ENCODE data around the gene EIF1AD.

Gene EIF1AD

DNA sequence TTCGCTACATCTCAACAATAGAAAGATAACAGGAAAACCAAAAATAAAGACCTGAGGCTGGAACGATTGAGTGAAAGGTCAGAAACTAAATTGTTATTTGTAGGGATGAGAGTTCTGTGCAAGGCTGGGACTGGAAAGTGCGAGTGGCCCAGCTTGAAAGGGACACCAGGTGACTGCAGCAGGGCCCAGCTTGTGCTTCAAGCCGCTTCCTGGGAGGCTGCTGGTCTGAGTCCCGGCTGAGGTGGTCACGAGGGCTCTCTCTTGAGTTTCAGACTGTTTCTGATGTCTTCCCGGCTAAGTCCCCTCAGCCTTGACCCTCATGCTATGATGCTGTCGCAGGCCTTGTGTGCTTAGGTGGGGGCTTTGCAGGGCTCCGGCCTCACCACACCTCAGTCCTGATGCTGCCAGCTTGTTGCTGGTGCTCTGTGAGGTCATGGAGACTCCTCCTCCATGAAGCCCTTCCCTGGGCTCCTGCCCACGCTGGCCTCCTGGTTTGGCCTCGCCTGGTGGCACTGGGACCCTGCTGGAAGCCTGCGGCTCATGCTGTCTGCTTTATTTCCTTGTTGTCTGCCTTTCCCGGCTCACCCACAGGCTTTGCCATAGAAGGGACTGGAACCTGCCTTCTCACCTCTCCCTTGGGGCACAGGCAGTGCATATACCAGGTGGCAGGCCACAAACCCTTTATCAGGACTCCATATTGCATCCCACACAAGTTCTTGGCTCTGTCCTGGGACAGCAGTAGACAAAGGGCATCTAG lies 4.4 kb upstream of the EIF1AD start:
- no peak for DNase-seq

DNA sequence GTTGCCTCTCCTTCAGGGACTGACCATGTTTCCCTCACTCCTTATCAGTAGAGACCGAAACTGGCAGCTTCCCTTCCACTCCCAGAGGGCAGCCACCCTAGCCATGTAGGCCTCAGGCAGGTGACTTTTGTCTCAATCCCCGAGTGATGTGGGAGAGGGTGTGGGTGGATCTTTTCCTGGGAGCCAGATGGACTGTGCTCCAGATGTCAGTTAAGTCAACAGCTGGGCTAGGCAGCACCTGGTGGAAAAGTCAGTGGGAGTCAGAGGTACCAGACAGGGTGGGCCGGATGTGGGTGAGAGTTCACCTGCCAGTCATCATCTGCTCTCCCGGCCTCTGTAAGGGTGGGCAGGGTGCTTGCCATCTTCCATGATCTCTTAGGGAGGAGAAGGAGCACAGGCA lies 2.2 kb upstream of the EIF1AD start:
- DNase-seq = no peak

DNA sequence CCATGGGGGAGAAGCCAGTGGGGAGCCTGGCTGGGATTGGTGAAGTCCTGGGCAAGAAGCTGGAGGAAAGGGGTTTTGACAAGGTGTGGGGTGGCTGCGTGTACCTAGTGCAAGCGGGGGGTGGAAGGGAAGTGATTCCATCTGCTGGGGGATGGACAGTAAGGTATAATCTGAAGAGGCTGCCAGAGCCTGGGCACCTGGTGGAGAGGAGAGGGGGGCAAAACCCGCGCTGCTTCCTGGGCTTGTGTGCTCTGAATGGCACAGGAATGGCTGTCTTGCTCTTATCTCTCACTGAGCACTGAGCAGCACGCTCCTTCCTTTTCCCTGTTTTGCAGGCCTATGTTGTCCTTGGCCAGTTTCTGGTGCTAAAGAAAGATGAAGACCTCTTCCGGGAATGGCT lies 1.3 kb upstream of the EIF1AD start:
- no peak for DNase-seq

DNA sequence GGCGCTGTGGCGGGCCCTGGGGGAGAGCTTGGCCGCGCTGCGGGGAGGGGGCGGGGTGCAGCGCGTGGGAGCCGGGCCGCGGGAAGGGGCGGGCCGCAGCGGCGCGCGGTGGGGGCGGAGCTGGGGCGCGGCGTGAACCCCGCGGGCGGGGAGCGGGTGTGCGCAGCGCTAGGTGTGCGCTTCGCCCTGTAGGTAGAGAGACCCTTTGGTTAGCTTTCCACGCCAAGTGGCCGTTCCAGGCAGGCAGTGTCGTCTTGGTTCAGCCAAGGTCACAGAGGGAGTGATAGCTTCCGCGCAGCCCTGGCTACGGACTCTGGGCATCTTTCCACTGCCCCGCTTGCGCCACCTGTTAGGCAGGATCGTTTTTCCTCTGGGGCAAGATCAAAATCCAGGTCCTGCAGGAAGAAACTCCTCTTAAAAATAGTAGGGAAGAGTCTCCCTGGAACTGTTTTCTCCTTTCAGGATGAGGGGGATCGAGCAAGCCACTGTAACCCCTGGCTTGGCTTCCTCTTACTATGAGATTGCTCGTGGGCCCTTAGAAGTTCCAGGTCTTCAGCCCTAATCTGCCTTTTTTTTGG lies 780 bp upstream of the EIF1AD start:
- peak in 16 of 51 donors; percentile 23 to 91 (median 60) for DNase-seq

DNA sequence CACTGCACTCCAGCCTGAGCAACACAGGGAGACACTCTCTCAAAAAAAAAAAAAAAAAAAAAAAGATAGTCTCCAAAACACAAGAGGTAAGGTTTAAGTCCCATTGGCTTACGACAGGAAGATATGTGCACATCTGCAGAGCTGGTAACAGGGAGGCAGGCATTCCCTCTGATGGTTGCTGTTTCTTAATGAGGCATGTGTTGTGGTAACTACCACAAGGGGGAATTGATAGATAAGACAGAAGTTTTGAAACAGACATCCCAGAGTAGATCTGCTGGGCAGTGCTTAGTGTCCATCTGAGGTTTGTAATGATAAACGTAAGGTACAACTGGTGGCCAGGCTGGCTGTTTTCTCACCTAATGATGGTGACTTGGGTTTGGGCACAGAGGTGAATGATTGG lies 4.7 kb downstream of the EIF1AD start:
- DNase-seq = no peak

DNA sequence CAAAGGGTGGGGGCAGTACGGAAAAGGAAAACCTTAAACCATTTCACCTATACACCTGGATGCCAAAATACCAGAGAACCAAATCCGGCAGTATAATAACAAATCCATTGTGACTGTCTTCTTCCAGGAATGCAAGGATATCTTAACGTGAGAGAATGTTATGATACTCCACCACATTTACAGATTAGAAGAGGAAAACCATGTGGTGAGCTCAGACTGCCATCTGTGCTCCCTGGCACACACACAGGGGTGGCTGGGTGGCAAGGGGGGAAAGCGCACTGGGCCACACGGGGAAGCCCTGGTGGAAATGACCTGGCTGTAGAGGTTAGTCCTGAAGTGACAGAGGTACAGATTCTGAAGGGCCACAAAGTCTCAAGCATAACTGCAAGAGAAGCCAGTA lies 9.9 kb downstream of the EIF1AD start:
- DNase-seq = no peak

DNA sequence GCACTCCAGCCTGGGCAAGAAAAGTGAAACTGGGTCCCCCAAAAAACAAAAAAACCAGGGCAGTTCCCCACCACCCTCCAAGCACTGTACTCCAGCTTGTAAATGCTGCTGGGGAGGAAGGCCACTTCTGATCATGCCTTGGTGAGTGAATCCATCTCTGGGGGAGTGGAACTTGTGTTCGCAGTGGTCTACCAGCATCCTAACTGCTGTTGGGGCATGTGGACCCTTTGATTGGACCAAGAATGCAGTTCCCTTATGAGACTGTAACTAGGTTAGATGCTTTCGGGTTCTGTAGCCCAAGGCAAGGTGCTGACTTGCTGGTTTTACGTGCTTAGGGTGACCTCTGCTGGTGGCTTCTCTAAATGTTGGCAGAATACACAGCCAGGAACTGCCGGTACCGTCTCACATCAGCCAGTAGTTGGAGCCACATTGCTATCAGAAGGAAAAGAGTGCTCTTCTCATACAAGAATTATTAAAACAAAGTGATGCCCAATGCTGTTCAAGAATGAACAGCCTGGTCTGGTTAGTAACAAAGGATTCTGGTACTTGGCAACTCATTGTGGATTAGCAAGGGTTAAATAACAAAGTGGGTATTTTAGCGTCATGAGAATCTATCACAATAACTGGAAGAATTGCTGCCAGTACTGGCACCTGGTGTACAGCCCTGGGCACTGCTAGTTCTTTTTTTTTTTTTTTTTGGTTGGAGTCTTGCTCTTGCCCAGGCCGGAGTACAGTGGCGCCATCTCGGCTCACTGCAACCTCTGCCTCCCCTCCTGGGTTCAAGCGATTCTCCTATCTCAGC lies 13.0 kb downstream of the EIF1AD start:
- peak in 49 of 51 donors; percentile 16 to 93 (median 68) for DNase-seq

DNA sequence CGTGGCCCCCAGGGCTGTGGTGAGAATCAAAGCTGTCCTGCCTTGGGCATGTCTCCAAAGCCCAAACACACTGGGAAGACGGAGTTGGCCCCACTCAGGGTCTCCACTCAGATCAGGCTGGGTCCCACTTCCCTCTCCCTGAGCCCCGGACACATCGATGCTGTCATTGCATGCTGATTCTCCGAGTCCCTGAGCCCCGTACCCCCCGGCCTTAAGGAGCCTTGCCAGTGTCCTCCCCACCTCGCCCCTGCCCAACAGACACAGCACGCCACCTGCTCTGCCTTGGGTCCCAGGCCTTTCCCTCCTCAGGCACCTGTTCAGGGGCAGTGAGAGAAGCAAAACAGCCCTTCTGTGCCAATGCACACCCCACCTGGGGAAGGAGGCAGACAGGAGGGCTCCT lies 14.6 kb downstream of the EIF1AD start:
- DNase-seq = no peak

DNA sequence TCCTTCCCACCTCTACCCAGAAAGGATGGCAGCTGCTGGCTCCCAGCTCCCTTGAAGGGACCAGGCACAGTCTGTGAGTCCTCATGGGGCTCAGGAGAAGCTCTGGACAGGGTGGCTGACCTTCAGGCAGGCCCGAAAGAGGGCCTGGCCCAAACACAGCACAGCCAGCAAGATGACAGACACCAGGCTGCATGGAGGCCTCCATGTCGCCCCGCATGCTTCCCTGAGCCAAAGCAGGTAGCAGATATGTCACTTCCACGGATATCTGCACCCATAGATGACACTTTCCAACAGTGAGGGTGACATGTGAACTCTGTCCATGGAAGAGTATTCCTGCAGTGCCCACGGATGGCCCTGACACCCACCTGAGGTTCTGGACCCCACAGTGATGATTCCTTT lies 18.4 kb downstream of the EIF1AD start:
- no peak for DNase-seq

DNA sequence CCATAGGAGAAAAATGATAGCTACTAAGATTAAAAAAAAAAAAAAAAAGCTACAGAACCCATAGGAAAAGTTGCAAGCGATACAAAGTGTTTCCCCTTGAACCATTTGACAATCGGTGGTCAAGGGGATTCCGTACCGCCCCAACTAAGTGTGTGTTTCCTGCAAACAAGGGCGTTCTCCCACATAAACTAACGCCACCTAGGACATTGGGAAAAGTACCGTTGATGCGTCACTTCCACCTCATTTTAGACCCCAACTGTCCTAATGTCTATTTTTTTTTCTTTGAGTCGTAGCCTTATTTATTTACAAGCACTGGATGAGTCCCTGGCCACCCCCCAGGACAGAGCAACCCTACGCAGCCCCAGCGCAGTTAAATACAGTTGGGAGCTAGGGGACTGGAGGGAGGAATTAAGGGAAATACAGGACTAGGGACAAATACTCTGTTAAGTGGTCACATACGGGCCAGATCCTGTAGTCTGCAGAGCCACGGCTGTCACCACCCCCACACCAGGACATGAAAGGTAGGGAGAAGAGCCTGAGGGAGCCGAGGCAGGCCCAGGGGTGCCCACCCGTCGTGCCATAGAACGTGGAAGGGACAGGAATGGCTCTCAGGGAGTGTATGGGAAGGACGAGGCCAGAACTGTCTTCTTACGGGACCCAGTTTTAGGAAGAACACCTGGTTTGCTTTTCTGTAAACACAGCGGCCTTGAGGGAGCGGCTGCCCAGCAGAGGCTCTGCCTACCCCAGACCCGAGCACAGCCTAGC lies 19.0 kb downstream of the EIF1AD start:
- DNase-seq = no peak

DNA sequence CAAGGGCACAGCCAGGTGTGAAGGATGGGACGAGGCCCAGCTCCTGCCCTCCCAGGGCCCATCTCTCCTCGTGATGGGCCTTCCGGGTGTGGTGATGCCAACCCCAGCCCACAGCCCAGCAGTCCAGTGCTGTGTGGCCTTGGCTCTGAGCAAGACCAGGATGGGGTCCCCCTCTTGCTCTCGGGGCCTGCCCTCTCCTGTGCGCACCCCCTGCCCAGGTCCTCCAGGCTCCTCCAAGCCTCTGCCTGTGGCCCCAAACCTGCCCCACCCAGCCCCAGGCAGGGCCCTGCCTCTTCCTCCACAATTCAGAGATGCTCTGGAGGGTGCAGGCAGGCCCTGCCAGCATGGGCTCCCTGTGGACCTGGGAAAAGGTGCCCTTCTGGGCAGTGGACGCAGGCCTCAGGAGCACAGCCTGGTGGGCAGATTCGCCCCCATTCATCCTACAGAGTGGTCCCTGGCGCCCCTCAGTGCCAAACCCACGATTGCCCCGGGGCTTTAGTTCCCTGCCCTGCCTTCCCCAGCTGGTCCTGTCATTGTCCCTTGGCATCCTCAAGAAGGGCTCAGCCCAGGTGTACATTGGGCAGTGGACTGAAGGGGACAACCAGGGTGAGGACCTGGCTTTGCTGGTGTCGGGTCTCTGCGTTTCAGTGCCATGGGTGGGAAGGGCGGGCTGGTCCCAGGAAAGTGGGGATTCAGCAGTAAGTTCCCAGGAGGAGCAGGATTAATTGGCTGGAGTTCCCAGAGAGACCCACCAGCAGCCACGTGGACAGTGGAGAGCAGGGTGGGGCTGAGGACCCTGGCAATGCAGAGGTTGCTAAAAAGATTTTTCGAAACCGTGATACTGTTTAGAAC lies 19.8 kb downstream of the EIF1AD start:
- no peak for DNase-seq

DNA sequence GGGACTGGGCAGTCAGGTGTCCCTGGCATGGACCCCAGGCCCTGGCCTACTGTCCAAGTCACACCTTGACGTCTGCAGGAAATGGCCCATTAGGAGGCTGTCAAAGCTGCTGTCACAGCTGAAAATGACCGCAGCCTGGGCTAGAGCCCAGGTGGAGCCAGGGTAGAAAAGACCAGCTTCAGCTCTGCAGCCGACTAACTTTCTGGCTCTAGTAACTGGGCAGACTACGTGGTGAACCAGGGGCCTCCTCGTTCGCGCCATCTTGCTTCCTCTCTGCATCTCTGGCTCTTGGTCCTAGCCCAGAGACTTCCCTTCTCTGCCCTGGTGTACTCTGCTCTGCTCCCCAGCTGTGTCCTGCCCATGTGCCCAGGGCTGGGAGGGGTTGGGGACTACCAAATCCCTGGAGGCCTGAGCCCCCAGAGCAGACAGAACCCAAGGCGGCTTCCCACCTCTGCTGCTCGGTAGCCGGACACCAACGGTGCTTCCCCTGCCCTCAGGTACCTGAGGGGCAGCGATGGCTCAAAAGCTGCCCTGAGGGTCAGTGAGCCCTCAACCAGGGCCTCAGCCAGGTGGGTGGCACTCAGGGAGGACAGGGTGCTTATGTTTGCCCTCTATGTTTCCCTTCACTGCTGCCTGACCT lies 20.7 kb downstream of the EIF1AD start:
- DNase-seq = no peak

DNA sequence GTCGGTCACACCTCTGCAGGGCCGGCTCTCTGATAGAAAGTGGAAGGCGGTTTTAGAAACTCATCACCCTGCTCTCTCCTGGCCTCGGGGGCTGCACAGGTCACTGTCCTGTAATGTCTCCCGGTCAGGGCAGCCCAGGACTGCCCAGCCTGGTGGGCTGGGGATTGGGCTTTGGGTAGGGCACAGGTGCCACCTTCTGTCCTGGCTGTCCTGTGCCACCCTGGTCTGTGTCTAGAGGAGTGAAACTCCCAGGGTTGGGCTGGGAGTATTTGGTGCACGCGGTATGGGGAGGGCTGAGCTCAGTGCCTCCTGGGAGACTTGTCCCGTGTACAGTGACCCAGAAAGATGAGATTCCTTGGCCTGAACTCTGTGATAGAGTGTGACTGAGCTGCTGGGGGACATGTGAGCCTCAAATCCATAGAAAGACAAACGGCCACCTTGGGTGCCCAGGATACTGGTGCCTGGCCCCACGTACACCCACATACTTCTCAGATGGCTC lies 22.6 kb downstream of the EIF1AD start:
- no peak for DNase-seq

DNA sequence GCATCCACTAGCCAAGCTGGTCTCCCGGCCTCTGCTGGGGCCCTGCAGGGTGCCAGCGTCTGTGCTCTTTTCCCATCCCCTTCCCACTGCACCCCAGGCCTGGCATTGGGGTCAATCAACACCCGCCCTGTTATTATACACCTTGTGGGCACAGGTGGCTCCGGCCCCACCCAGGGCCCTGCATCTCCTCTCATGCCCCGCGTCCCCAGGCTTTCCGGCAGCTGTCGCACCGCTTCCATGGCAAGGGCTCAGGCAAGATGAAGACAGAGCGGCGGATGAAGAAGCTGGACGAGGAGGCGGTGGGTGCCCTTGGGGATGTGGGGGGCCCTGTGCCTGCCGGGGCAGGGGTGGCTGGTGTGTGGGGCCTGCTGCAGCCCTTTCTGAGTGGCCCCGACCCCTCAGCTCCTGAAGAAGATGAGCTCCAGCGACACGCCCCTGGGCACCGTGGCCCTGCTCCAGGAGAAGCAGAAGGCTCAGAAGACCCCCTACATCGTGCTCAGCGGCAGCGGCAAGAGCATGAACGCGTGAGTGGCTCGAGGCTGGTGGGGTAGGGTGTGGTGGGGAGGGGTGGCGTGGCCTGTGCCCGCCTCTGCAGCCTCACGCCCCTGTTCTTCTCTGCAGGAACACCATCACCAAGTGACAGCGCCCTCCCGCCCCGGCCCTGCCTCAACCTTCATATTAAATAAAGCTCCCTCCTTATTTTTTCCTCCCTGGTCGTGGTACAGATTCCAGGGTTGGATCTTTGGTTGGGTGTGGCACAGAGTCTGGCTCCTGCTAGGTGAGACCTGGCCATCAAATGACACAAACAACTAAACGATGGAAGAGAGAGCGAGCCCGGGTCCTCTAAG lies 23.3 kb downstream of the EIF1AD start:
- no peak for DNase-seq

DNA sequence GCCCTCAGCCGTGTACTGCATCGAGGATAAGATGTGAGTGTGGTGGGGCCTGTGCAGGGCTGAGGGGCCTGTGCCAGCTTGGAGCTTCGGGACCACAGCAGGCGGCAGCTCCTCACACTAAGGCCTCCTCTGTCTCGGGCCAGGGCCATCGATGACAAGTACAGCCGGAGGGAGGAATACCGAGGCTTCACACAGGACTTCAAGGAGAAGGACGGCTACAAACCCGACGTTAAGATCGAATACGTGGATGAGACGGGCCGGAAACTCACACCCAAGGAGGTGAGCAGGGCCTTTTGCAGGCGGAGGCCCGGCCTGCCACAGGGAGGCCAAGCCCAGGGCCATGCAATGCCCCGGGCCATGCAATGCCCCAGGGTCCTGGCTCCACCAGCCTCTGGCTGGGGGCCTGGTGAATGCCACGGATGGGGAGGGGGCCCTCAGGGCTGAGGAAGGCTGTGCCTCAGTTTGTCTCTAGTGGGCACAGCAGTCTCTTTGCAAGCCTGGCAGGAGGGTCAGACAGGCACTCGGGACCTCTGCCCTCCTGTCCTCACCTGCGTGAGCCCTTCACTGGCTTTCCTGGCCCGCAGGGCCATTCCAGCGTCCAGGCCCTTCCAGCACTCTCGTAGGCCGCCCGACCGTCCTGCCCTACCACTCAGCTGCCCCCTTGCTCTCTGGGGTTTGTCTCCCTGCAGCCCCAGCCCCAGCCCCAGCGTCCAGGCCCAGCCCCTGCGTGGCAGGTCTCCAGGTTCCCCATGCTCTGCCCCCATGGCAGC lies 24.2 kb downstream of the EIF1AD start:
- no peak for DNase-seq

DNA sequence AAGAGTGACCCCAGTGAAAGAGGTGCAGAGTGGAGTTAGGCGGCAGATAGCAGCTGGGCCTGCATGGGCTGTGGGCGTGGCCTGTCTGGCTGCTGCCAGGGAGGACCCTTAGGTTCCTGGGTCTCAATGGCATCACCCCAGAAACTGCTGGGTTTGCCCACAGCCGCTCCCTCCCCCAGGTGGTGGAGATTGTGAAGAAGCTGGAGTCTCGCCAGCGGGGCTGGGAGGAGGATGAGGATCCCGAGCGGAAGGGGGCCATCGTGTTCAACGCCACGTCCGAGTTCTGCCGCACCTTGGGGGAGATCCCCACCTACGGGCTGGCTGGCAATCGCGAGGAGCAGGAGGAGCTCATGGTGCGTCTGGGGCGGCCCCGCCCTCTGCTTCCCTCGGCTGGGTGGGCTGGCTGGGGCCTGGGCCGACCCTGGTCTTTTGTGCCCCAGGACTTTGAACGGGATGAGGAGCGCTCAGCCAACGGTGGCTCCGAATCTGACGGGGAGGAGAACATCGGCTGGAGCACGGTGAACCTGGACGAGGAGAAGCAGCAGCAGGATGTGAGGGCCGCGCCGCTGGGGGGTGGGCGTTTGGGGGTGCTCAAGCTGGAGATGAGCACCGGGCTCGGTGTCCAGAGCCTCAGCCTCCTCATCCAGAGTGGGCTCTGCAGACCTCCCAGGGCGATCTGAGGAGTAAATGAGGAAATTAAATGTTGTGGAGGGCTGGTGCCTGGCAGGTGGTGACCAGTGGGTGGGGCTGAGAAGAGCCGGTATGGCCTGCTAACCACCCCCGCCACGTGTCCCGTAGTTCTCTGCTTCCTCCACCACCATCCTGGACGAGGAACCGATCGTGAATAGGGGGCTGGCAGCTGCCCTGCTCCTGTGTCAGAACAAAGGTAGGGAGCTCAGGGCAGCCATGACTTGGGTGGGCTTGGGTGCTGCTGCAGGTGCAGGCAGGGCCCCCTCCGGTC lies 25.5 kb downstream of the EIF1AD start:
- DNase-seq = no peak

DNA sequence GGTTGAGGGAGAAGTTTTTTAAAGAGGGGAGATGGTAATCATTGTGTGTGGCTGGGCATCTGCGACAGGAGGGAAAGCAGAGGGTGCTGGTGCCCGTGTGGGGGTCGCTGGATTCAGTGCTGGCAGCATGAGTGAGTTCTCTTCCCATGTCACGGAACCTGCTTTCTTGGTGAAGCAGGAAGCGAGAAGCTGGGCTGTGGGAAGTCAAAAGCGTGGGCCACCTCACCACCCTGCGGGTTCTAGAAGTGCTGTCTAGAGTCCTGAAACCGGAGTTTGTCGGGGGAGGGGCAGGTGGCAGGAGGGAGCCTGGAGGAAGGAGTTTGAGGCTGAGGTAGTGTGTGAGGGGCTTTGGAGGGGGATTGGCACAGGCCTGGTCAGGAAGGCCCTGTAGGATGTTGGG lies 26.2 kb downstream of the EIF1AD start:
- no peak for DNase-seq
